K562 (cell line): ENCODE results near the gene JUP. TPM values are rescaled to one million over a fixed set of nuclear protein-coding genes. Genes with fewer than 3 reads are reported as not detected.

ENCODE experiments used
- BMI1 ChIP-seq: fragments of 150-350 bp; IDR thresholded peaks from 2 replicates; pipeline ENCODE4 v1.6.1; 2014; ENCODE audit warnings: low read length
- CAMTA2 ChIP-seq: fragments of 250-450 bp; sonication (Bioruptor Pico); conservative IDR thresholded peaks from 2 replicates; pipeline ENCODE4 v1.5.1; 2022
- HDAC1 ChIP-seq, 2 experiments: fragments of 450-650 bp; IDR thresholded peaks; 2 replicates each; pipeline ENCODE4 v1.6.1; 2016 to 2017; ENCODE audit warnings: inconsistent platforms in 1 of 2, mild to moderate bottlenecking in 1 of 2, moderate library complexity in 1 of 2
- MNT ChIP-seq, 2 experiments: fragments of 450-650 bp; conservative IDR thresholded peaks; 2 replicates each; pipeline ENCODE4 v1.6.1; 2017; ENCODE audit warnings: mild to moderate bottlenecking in 2 of 2, moderate library complexity in 2 of 2
- TCF15 ChIP-seq: fragments of 250-450 bp; sonication (Bioruptor Pico); IDR thresholded peaks from 2 replicates; pipeline ENCODE4 v1.8.0; 2022; ENCODE audit warnings: moderate library complexity, mild to moderate bottlenecking, inconsistent platforms
- USF1 ChIP-seq: sonication (generic); formaldehyde crosslinking; IDR thresholded peaks from 2 replicates; pipeline ENCODE4 v1.9.0; 2022; ENCODE audit warnings: mild to moderate bottlenecking, missing genetic modification reagents
- ZBTB11 ChIP-seq, 3 experiments: fragments of 200-800 bp in 1 of 3; fragments of 250-450 bp in 1 of 3; fragments of 450-650 bp in 1 of 3; sonication (Bioruptor Pico) in 1 of 3; sonication (Bioruptor generic) in 1 of 3; formaldehyde crosslinking in 1 of 3; IDR thresholded peaks; 2 replicates each; pipeline versions ENCODE4 v1.6.1 to v1.8.0; 2016 to 2022; ENCODE audit warnings: mild to moderate bottlenecking in 2 of 3, missing genetic modification characterization in 2 of 3, missing compliant biosample characterization in 1 of 3, moderate library complexity in 1 of 3
- ZNF280B ChIP-seq: fragments of 250-450 bp; sonication (Bioruptor Pico); IDR thresholded peaks from 2 replicates; pipeline ENCODE4 v1.5.1; 2021; ENCODE audit warnings: mild to moderate bottlenecking
- ZNF76 ChIP-seq: fragments of 250-450 bp; sonication (Bioruptor Pico); IDR thresholded peaks from 2 replicates; pipeline ENCODE4 v1.4.0; 2020; ENCODE audit warnings: mild to moderate bottlenecking, moderate library complexity, borderline replicate concordance
- polyA plus RNA-seq, 8 experiments: library from polyadenylated mRNA; depleted of rRNA in 4 of 8; stranded (reverse) in 5 of 8; unstranded in 3 of 8; fragments of >200 nt; fragmentation: Nextera tagmentation in 2 of 8; fragmentation: Illumina TruSeq in 1 of 8; extraction: Ambion mirVana in 2 of 8; extraction: Trizol in 1 of 8; gene quantifications; 2 replicates each; pipeline versions ENCODE4 v1.2.1 to v1.2.3, GENCODE V29; 2011 to 2014; ENCODE audit warnings: inconsistent platforms in 1 of 8, missing spikeins in 1 of 8
- total RNA-seq, 7 experiments: library from RNA; depleted of rRNA in 6 of 7; stranded (reverse); fragments of >200 nt in 6 of 7; fragmentation: Illumina TruSeq in 2 of 7; extraction: Trizol in 2 of 7; gene quantifications; 2 replicates each; pipeline versions ENCODE4 v1.2.1 to v1.2.3, GENCODE V29; 2011 to 2021; ENCODE audit warnings: low replicate concordance in 1 of 7

Gene JUP
- total and polyA plus RNA-seq, 9 of the 15 experiments (the other 6 are each of a cell fraction or from before 2014, with no cell fraction given): 6.4 to 177 (median 31.2) TPM

GRCh38 chr17:41784207-41784744 lies 2.2 kb downstream of the JUP start (continued):
- TF ChIP-seq MNT (conservative IDR thresholded peaks at IDR 0.05): 0 out of 4 replicates have a peak, but pooled peaks of 1 of the 2 experiments have one; percentile 42
- TF ChIP-seq TCF15 (CRISPR knock-in tag): no peak
- peak in 1 of 2 experiments; percentile 86; a peak in 2 of 4 replicates for TF ChIP-seq HDAC1 (IDR thresholded peaks at IDR 0.05)
- no peak for TF ChIP-seq CAMTA2
- no peak for TF ChIP-seq ZNF280B (CRISPR knock-in tag)
- no peak for TF ChIP-seq USF1
- no peak for TF ChIP-seq ZBTB11 (CRISPR knock-in tag; IDR thresholded peaks at IDR 0.05)
- no peak for TF ChIP-seq ZNF76 (CRISPR knock-in tag)
- no peak for TF ChIP-seq BMI1
